GM19438 (cell line): Measurements from ENCODE around the gene WBP2NL.

ENCODE experiments used
- ATAC-seq: cut with Tn5 transposase; IDR thresholded peaks from one replicate; pipeline ENCODE4 v1.9.1; 2021; ENCODE audit warnings: low read depth; ENCODE audit not compliant: unreplicated experiment

WBP2NL gene

GRCh38 chr22:41976961-41977566 lies 21.5 kb upstream of the WBP2NL start:
- no peak for ATAC-seq

GRCh38 chr22:41978732-41979131 lies 19.9 kb upstream of the WBP2NL start:
- no peak for ATAC-seq

GRCh38 chr22:41979423-41980250 lies 19.0 kb upstream of the WBP2NL start:
- ATAC-seq: no peak

GRCh38 chr22:41982865-41983264 lies 15.7 kb upstream of the WBP2NL start:
- no peak for ATAC-seq

GRCh38 chr22:41983513-41984405 lies 14.8 kb upstream of the WBP2NL start:
- ATAC-seq: no peak

- ATAC-seq: no peak
Observed at GRCh38 chr22:41987276-41987675, 11.3 kb upstream of the WBP2NL start.

GRCh38 chr22:41989246-41989645 lies 9.3 kb upstream of the WBP2NL start:
- no peak for ATAC-seq

GRCh38 chr22:41991111-41991510 lies 7.5 kb upstream of the WBP2NL start:
- no peak for ATAC-seq

- ATAC-seq: no peak
Observed at GRCh38 chr22:41992496-41992895, 6.1 kb upstream of the WBP2NL start.

- no peak for ATAC-seq
Observed at GRCh38 chr22:41995211-41995610, 3.4 kb upstream of the WBP2NL start.

GRCh38 chr22:41996826-41997225 lies 1.8 kb upstream of the WBP2NL start:
- ATAC-seq: no peak

GRCh38 chr22:42000466-42000865 lies 1.9 kb downstream of the WBP2NL start:
- no peak for ATAC-seq

- no peak for ATAC-seq
Observed at GRCh38 chr22:42001121-42001520, 2.5 kb downstream of the WBP2NL start.

- no peak for ATAC-seq
Observed at GRCh38 chr22:42001706-42002105, 3.1 kb downstream of the WBP2NL start.

GRCh38 chr22:42007922-42008321 lies 9.3 kb downstream of the WBP2NL start:
- ATAC-seq: no peak

- ATAC-seq: no peak
Observed at GRCh38 chr22:42010778-42011177, 12.2 kb downstream of the WBP2NL start.

- no peak for ATAC-seq
Observed at GRCh38 chr22:42013385-42013784, 14.8 kb downstream of the WBP2NL start.

GRCh38 chr22:42016111-42016510 lies 17.5 kb downstream of the WBP2NL start:
- ATAC-seq: no peak

GRCh38 chr22:42018224-42018623 lies 19.6 kb downstream of the WBP2NL start:
- ATAC-seq: no peak

GRCh38 chr22:42021571-42021970 lies 23.0 kb downstream of the WBP2NL start:
- no peak for ATAC-seq

- peak; percentile 62 for ATAC-seq
Observed at GRCh38 chr22:42022162-42022847, 23.7 kb downstream of the WBP2NL start.
